A549 (cell line): ENCODE measurements around the gene AMACR. TPM values are rescaled to one million over a fixed set of nuclear protein-coding genes. Genes with fewer than 3 reads are reported as not detected.
A peak's percentile ranks its signal among the peaks of the same experiment; 100 is the strongest.

Experiments
- ATAC-seq, 2 experiments: fragments of 200-7000 bp in 1 of 2; fragments of >200 bp in 1 of 2; cut with Nextera tagmentation in 1 of 2; cut with Tn5 transposase in 1 of 2; 3 replicates each; pipeline versions ENCODE4 v1.8.0 to v1.9.1; 2018 to 2020; ENCODE audit warnings: mild to moderate bottlenecking in 1 of 2, moderate library complexity in 1 of 2
- CTCF ChIA-PET: fragments of 300-600 bp; sonication (Branson Sonifier 250); formaldehyde crosslinking; extraction: SDS; loops from one replicate; lab custom pipeline; 2021; ENCODE audit warnings: antibody characterized with exemption, inconsistent platforms; lab: Yijun Ruan, JAX
- POLR2A ChIA-PET: fragments of 350-600 bp; formaldehyde crosslinking; extraction: SDS; loops from one replicate; lab custom pipeline; 2021; ENCODE audit warnings: antibody characterized with exemption, inconsistent platforms; lab: Yijun Ruan, JAX
- DNase-seq, 2 experiments: peaks; one replicate each; pipeline versions ENCODE4 v3.0.0 to v3.0.0-alpha.2; 2011 to 2016; ENCODE audit warnings: low read depth in 1 of 2, low spot score in 1 of 2
- FAIRE-seq: peaks from 2 replicates; lab custom pipeline; 2011; peaks lifted over from hg19 to GRCh38; lab: Jason Lieb, UNC
- H3K27ac ChIP-seq, 2 experiments: fragments of >200 bp; sonication (Bioruptor Twin); formaldehyde crosslinking; 3 replicates each; pipeline ENCODE4 v1.5.1; 2016 to 2017
- H3K4me1 ChIP-seq: fragments of >200 bp; sonication (Bioruptor Twin); formaldehyde crosslinking; 3 replicates; pipeline ENCODE4 v1.6.1; 2016
- H3K4me2 ChIP-seq: fragments of >200 bp; sonication (Bioruptor Twin); formaldehyde crosslinking; 3 replicates; pipeline ENCODE4 v1.6.1; 2016
- H3K4me3 ChIP-seq: fragments of >200 bp; sonication (Bioruptor Twin); formaldehyde crosslinking; 3 replicates; pipeline ENCODE4 v1.5.1; 2016
- H3K9me3 ChIP-seq: fragments of >200 bp; sonication (Bioruptor Twin); formaldehyde crosslinking; 3 replicates; pipeline ENCODE4 v1.6.1; 2016
- FOSB ChIP-seq: fragments of 250-450 bp; sonication (Bioruptor Pico); IDR thresholded peaks from 2 replicates; pipeline ENCODE4 v1.5.0; 2020; ENCODE audit warnings: mild to moderate bottlenecking, moderate library complexity
- HOXA7 ChIP-seq: fragments of 250-450 bp; sonication (Bioruptor Pico); IDR thresholded peaks from 2 replicates; pipeline ENCODE4 v1.5.0; 2020; ENCODE audit warnings: mild to moderate bottlenecking, moderate library complexity
- SMC3 ChIP-seq: fragments of >200 bp; sonication (Bioruptor Twin); formaldehyde crosslinking; IDR thresholded peaks from 3 replicates; pipeline ENCODE4 v1.6.1; 2018; ENCODE audit warnings: inconsistent platforms
- ZFP36 ChIP-seq: fragments of 450-650 bp; IDR thresholded peaks from 2 replicates; pipeline ENCODE4 v1.6.1; 2014; ENCODE audit warnings: borderline replicate concordance; ENCODE audit not compliant: partially characterized antibody
- WGBS: methylation state at CpG from one replicate; pipeline ENCODE4 v1.1.6; 2017; ENCODE audit errors: missing lambda C conversion rate; 5-methylcytosine and 5-hydroxymethylcytosine counted together
- polyA plus RNA-seq, 4 experiments: library from polyadenylated mRNA; depleted of rRNA in 3 of 4; stranded (reverse); fragments of >200 nt; fragmentation: RNase III in 1 of 4; extraction: RNeasy Plus Mini Kit Qiagen cat#74134 plus additional on column Dnase treatment in 1 of 4; gene quantifications; 2 replicates in 3 of 4; 3 replicates in 1 of 4; pipeline ENCODE4 v1.2.3, GENCODE V29; 2011 to 2017
- small RNA-seq, 6 experiments: library from RNA; depleted of rRNA; stranded (forward); fragments of <200 nt; gene quantifications; one replicate each; pipeline ENCODE3, GENCODE V24; 2012
- TF ChIP-seq, protein P1 (sequence below): fragments of 250-450 bp; sonication (Bioruptor Pico); IDR thresholded peaks from 2 replicates; pipeline ENCODE4 v1.5.0; 2020; ENCODE audit warnings: low read depth, mild to moderate bottlenecking, moderate library complexity

Gene AMACR
- polyA plus RNA-seq, 2 of the 4 experiments (the other 2 are of a cell fraction): 21.1 to 30.1 TPM

DNA sequence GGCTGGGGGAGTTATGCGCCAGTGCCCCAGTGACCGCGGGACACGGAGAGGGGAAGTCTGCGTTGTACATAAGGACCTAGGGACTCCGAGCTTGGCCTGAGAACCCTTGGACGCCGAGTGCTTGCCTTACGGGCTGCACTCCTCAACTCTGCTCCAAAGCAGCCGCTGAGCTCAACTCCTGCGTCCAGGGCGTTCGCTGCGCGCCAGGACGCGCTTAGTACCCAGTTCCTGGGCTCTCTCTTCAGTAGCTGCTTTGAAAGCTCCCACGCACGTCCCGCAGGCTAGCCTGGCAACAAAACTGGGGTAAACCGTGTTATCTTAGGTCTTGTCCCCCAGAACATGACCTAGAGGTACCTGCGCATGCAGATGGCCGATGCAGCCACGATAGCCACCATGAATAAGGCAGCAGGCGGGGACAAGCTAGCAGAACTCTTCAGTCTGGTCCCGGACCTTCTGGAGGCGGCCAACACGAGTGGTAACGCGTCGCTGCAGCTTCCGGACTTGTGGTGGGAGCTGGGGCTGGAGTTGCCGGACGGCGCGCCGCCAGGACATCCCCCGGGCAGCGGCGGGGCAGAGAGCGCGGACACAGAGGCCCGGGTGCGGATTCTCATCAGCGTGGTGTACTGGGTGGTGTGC, 71.4 kb downstream of the AMACR start, which contains the start of gene RXFP3:
Gene RXFP3, plus strand, starts transcription at position 6 of the 636 bp plus-strand sequence. Its CDS starts 355 bp downstream, at position 361.
- FAIRE-seq (no peak), ATAC-seq (no peak; a peak in 1 of 6 replicates), DNase-seq (no peak)
- 70% methylated on average over 45 of the region's 45 CpGs for WGBS
- TF ChIP-seq ZFP36: no peak
- TF ChIP-seq SMC3: no peak
- no peak for TF ChIP-seq HOXA7 (CRISPR knock-in tag)
- TF ChIP-seq FOSB: no peak
- TF ChIP-seq, protein P1, sequence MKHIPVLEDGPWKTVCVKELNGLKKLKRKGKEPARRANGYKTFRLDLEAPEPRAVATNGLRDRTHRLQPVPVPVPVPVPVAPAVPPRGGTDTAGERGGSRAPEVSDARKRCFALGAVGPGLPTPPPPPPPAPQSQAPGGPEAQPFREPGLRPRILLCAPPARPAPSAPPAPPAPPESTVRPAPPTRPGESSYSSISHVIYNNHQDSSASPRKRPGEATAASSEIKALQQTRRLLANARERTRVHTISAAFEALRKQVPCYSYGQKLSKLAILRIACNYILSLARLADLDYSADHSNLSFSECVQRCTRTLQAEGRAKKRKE (CRISPR knock-in tag): no peak
- peaks cover 9% of the 10 kb centered on the region; the same call in 2 of the 3 replicates for H3K4me1 ChIP-seq
- POLR2A ChIA-PET: no interaction called here
- no peak within 1 kb of the TSS for H3K4me3 ChIP-seq
- no peaks in the 10 kb centered on the region for H3K9me3 ChIP-seq
- H3K4me2 ChIP-seq: peak within 1 kb of the TSS; percentile 45
- no peak within 1 kb of the TSS for H3K27ac ChIP-seq
- CTCF ChIA-PET: interaction anchor here (1.0 to 2.8 kb wide), 5 partner anchors 8 to 467 kb away, joined by 3 to 21 read pairs (median 12); partner anchors contain the start of gene ADAMTS12

Small RNA genes within 50 kb of the gene (small RNA-seq; reads per million reads assigned to genes)
- gene AC139783.1: 0 reads per million in 6 experiments

Other genes starting within 250 kb of the AMACR start
- gene ADAMTS12, start 116.1 kb downstream of the AMACR start, polyA plus RNA-seq (2011; rRNA removed): 5.9 and 6.8 TPM in 2 replicates
- gene ADAMTS12, start 116.1 kb downstream of the AMACR start, polyA plus RNA-seq (2017; fragmentation: RNase III; extraction: RNeasy Plus Mini Kit Qiagen cat#74134 plus additional on column Dnase treatment): 4.8 to 6.8 TPM (median 5.4 TPM) in 3 replicates
- gene RXFP3, start 71.7 kb downstream of the AMACR start, polyA plus RNA-seq (2011; rRNA removed): not detected in 2 replicates
- gene RXFP3, start 71.7 kb downstream of the AMACR start, polyA plus RNA-seq (2017; fragmentation: RNase III; extraction: RNeasy Plus Mini Kit Qiagen cat#74134 plus additional on column Dnase treatment): not detected in 3 replicates
- gene SLC45A2, start 23.4 kb downstream of the AMACR start, polyA plus RNA-seq (2011; rRNA removed): not detected in 2 replicates
- gene SLC45A2, start 23.4 kb downstream of the AMACR start, polyA plus RNA-seq (2017; fragmentation: RNase III; extraction: RNeasy Plus Mini Kit Qiagen cat#74134 plus additional on column Dnase treatment): not detected in 3 replicates
- gene C1QTNF3, start 35.2 kb upstream of the AMACR start, polyA plus RNA-seq (2011; rRNA removed): 1.3 and 1.4 TPM in 2 replicates
- 0.18 to 0.35 TPM (median 0.26 TPM) in 3 replicates for gene C1QTNF3, start 35.2 kb upstream of the AMACR start, polyA plus RNA-seq (2017; fragmentation: RNase III; extraction: RNeasy Plus Mini Kit Qiagen cat#74134 plus additional on column Dnase treatment)